Activated CD4-positive, alpha-beta T cell treated with anti-CD3 and anti-CD28 coated beads, Interleukin-2, Interleukin-6, amounts not matched to agents 100 ng/mL and 50 ng/mL, durations not matched to agents 16 hours and 8 hours (primary cell): ENCODE measurements around the gene ABHD8.
"Not testable (repeated sequence)": the region's sequence is repeated elsewhere in the genome, so short reads cannot be mapped to it uniquely, and the experiment has no call there.

Source experiments
- DNase-seq: peaks from one replicate; pipeline ENCODE4 v3.0.0-alpha.2; 2020

Gene ABHD8

GRCh38 chr19:17294051-17294891 is 9.0 kb downstream of the ABHD8 start:
- peak; percentile 76 for DNase-seq

- no peak for DNase-seq
Observed at GRCh38 chr19:17293605-17294004, 9.6 kb downstream of the ABHD8 start.

GRCh38 chr19:17292301-17293074 is 10.7 kb downstream of the ABHD8 start:
- DNase-seq = peak; percentile 88

GRCh38 chr19:17289489-17289888 is 13.7 kb downstream of the ABHD8 start:
- peak; percentile 72 for DNase-seq

- DNase-seq = no peak
Observed at GRCh38 chr19:17286752-17287151, 16.5 kb downstream of the ABHD8 start.

- no peak for DNase-seq
Observed at GRCh38 chr19:17286263-17286662, 17.0 kb downstream of the ABHD8 start.

GRCh38 chr19:17285415-17286135 is 17.6 kb downstream of the ABHD8 start:
- DNase-seq = no peak

GRCh38 chr19:17283504-17283996 is 19.7 kb downstream of the ABHD8 start:
- DNase-seq = no peak

GRCh38 chr19:17282488-17283125 is 20.6 kb downstream of the ABHD8 start:
- peak; percentile 87 for DNase-seq

GRCh38 chr19:17281391-17282304 is 21.6 kb downstream of the ABHD8 start, which contains the start of gene ANKLE1:
TSS of gene ANKLE1 (plus strand) at chr19:17281901. CDS start at chr19:17281921, 20 bp downstream.
- DNase-seq = peak; percentile 41

- no peak for DNase-seq
Observed at GRCh38 chr19:17279436-17279835, 23.8 kb downstream of the ABHD8 start.

- DNase-seq = no peak
Observed at GRCh38 chr19:17275441-17276175, 27.6 kb downstream of the ABHD8 start.

GRCh38 chr19:17274892-17275291 is 28.3 kb downstream of the ABHD8 start:
- DNase-seq = not testable (repeated sequence)

GRCh38 chr19:17268754-17269153 is 34.5 kb downstream of the ABHD8 start:
- no peak for DNase-seq

- DNase-seq = peak; percentile 99
Observed at GRCh38 chr19:17266975-17267788, 36.0 kb downstream of the ABHD8 start, which contains the start of gene BABAM1. TSS of gene BABAM1 (plus strand) at chr19:17267443. CDS start at chr19:17268807, 1,364 bp downstream.

GRCh38 chr19:17266589-17266974 is 36.6 kb downstream of the ABHD8 start:
- no peak for DNase-seq

GRCh38 chr19:17266026-17266425 is 37.2 kb downstream of the ABHD8 start:
- no peak for DNase-seq

GRCh38 chr19:17264641-17264979 is 38.6 kb downstream of the ABHD8 start, which contains the start of gene USHBP1:
TSS of gene USHBP1 (minus strand) at chr19:17264745. CDS start at chr19:17264299, 446 bp downstream.
- DNase-seq = no peak
